Kidney (tissue), 14 donors: Measurements from ENCODE around the gene PTEN. TPM values are rescaled to one million over a fixed set of nuclear protein-coding genes. Genes with fewer than 3 reads are reported as not detected.
"Not testable (repeated sequence)": the region's sequence is repeated elsewhere in the genome, so short reads cannot be mapped to it uniquely, and the experiment has no call there.

Source experiments
- DNase-seq, 5 donors: peaks; one replicate each; pipeline ENCODE4 v3.0.0-alpha.2; 2013 to 2020
- FAIRE-seq: peaks from 2 replicates; lab custom pipeline; 2012; peaks lifted over from hg19 to GRCh38; lab: Jason Lieb, UNC
- H3K27ac ChIP-seq, 2 donors: one replicate each; pipeline ENCODE4 v1.7.0; 2013; ENCODE audit warnings: low read depth in 2 of 2, low read length in 2 of 2, inconsistent platforms in 1 of 2
- H3K27me3 ChIP-seq: one replicate; pipeline ENCODE4 v1.7.1; 2013; ENCODE audit warnings: low read length, inconsistent platforms; ENCODE audit not compliant: control insufficient read depth, insufficient read depth
- H3K36me3 ChIP-seq, 3 donors: one replicate each; pipeline versions ENCODE4 v1.7.0 to v1.7.1; 2013; ENCODE audit warnings: low read length in 3 of 3, control low read depth in 1 of 3, inconsistent platforms in 1 of 3; ENCODE audit not compliant: insufficient read depth in 3 of 3, control insufficient read depth in 2 of 3
- H3K4me1 ChIP-seq, 3 donors: one replicate each; pipeline versions ENCODE4 v1.7.0 to v1.7.1; 2013; ENCODE audit warnings: low read length in 3 of 3, inconsistent platforms in 1 of 3, low read depth in 1 of 3; ENCODE audit not compliant: control insufficient read depth in 2 of 3, insufficient read depth in 2 of 3
- H3K4me3 ChIP-seq, 3 donors: one replicate each; pipeline versions ENCODE4 v1.7.0 to v1.8.1; 2013; ENCODE audit warnings: low read length in 3 of 3, control low read depth in 1 of 3, inconsistent platforms in 1 of 3
- H3K9ac ChIP-seq, 3 donors: one replicate each; pipeline versions ENCODE4 v1.7.0 to v1.7.1; 2013; ENCODE audit warnings: low read length in 3 of 3, control low read depth in 1 of 3, inconsistent platforms in 1 of 3
- H3K9me3 ChIP-seq, 3 donors: one replicate each; pipeline versions ENCODE4 v1.7.0 to v1.7.1; 2013; ENCODE audit warnings: low read length in 3 of 3, control low read depth in 1 of 3, inconsistent platforms in 1 of 3; ENCODE audit not compliant: control insufficient read depth in 2 of 3, insufficient read depth in 1 of 3
- intact Hi-C: fragments of 100-400 bp; cut with DNase I; formaldehyde crosslinking; loops from one replicate; pipeline ENCODE4 v1.11.1; 2022
- polyA plus RNA-seq: library from polyadenylated mRNA; stranded (reverse); fragments of 350-450 nt; fragmentation: Illumina TruSeq; extraction: RNeasy Lipid Tissue Mini Kit (QIAGEN cat#74804); gene quantifications from one replicate; pipeline ENCODE4 v1.2.3, GENCODE V29; 2014; ENCODE audit warnings: low read depth, low replicate concordance; ENCODE audit not compliant: insufficient read depth
- total RNA-seq: library from RNA; stranded (reverse); fragmentation: NEBNext Ultra II Directional; extraction: Animal tissue kit (Norgen Biotek cat#: 25700); gene quantifications from one replicate; pipeline ENCODE4 v1.2.1, GENCODE V29; 2021
- TF ChIP-seq, protein P1 (sequence below): IDR thresholded peaks from 3 replicates; pipeline ENCODE4 v1.5.1; 2012; ENCODE audit warnings: mild to moderate bottlenecking, moderate library complexity, borderline replicate concordance; ENCODE audit not compliant: insufficient read depth; ENCODE audit errors: extremely low read depth
- donor health status: control.
- donor health status: control.
- donor health status: control.
- donor health status: control.
- donor health status: control.
- donor health status: DM: yes; HTN: yes; CAD: no.
- donor health status: Normal renal cell carcinoma (clear cell type).

Gene PTEN
- total and polyA plus RNA-seq, 2 donors from 2014 or later: 22.3 to 154 TPM

DNA sequence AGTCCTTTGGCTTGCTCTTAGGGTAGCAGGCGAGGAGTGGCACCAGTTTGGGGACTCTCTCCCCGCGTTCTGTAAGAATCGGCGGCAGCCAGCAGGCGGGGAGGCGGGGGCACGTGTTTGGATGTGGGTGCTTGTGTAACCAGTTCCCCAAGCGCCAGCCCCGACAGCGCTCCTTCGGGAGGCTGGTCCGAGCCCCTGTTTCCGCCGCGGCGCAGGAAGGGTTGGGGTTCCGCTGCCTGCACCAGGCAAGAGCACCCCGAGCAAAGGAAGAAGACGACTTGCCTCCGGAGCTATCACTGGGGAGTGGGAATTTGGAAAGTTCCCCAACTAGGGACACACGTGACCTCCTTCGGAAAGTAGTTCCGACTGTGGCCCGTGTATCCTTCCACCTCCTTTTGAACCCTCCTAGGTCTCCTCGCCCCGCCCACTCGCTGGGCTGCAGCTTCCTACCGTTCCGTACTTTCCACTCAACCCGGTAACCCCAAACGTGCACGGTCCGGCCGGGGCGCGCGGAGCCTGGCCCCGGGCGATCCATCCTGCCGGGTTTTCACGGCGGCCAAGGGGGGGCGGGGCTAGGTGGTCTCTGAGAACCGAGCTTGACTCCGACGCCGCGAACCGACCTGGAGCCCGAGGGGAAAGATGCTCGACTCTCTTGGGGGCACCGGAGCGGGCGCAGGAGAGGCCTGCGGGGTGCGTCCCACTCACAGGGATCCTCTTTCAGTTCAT is 1.3 kb upstream of the PTEN start:
- peak overlapping the region; percentile 88 to 97 (median 93) for H3K4me3 ChIP-seq
- H3K36me3 ChIP-seq: no peaks in the 10 kb centered on the region
- TF ChIP-seq, protein P1, sequence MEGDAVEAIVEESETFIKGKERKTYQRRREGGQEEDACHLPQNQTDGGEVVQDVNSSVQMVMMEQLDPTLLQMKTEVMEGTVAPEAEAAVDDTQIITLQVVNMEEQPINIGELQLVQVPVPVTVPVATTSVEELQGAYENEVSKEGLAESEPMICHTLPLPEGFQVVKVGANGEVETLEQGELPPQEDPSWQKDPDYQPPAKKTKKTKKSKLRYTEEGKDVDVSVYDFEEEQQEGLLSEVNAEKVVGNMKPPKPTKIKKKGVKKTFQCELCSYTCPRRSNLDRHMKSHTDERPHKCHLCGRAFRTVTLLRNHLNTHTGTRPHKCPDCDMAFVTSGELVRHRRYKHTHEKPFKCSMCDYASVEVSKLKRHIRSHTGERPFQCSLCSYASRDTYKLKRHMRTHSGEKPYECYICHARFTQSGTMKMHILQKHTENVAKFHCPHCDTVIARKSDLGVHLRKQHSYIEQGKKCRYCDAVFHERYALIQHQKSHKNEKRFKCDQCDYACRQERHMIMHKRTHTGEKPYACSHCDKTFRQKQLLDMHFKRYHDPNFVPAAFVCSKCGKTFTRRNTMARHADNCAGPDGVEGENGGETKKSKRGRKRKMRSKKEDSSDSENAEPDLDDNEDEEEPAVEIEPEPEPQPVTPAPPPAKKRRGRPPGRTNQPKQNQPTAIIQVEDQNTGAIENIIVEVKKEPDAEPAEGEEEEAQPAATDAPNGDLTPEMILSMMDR: no peak
- H3K9me3 ChIP-seq: no peaks in the 10 kb centered on the region
- DNase-seq (peak; percentile 98 to 99 (median 99)), FAIRE-seq (no peak)
- H3K4me1 ChIP-seq: peaks cover 0 to 11% (median 6%) of the 10 kb centered on the region in 3 donors
- no peaks in the 10 kb centered on the region for H3K27me3 ChIP-seq
- peak overlapping the region; percentile 96 for H3K27ac ChIP-seq
- peak overlapping the region; percentile 75 to 92 (median 83) for H3K9ac ChIP-seq
- intact Hi-C loops: no loop called here

DNA sequence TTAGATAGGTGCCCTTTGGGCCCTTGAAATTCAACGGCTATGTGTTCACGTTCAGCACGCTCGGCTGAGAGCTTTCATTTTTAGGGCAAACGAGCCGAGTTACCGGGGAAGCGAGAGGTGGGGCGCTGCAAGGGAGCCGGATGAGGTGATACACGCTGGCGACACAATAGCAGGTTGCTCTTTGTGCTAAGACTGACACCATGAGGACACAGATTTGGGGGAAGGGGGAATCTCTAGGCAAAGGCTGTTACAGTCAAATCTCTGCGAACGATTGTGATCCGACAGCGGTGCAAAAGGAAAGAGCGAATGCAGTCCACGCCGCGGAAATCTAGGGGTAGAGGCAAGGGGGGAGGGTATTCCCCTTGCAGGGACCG is 759 bp upstream of the PTEN start:
- H3K9me3 ChIP-seq: no peaks in the 10 kb centered on the region
- peak overlapping the region; percentile 88 to 97 (median 93) for H3K4me3 ChIP-seq
- no peak for DNase-seq
- intact Hi-C loops: no loop called here
- peak overlapping the region; percentile 92 to 96 for H3K27ac ChIP-seq
- H3K9ac ChIP-seq: peak overlapping the region; percentile 69 to 92 (median 83)
- TF ChIP-seq, protein P1: no peak
- H3K4me1 ChIP-seq: peaks cover 0 to 11% (median 6%) of the 10 kb centered on the region in 3 donors
- FAIRE-seq: no peak
- no peaks in the 10 kb centered on the region for H3K27me3 ChIP-seq
- no peaks in the 10 kb centered on the region for H3K36me3 ChIP-seq

DNA sequence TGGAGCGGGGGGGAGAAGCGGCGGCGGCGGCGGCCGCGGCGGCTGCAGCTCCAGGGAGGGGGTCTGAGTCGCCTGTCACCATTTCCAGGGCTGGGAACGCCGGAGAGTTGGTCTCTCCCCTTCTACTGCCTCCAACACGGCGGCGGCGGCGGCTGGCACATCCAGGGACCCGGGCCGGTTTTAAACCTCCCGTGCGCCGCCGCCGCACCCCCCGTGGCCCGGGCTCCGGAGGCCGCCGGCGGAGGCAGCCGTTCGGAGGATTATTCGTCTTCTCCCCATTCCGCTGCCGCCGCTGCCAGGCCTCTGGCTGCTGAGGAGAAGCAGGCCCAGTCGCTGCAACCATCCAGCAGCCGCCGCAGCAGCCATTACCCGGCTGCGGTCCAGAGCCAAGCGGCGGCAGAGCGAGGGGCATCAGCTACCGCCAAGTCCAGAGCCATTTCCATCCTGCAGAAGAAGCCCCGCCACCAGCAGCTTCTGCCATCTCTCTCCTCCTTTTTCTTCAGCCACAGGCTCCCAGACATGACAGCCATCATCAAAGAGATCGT is 598 bp downstream of the PTEN start:
- H3K4me3 ChIP-seq: peak overlapping the region; percentile 97 to 99 (median 97)
- H3K4me1 ChIP-seq: peaks cover 0 to 11% (median 6%) of the 10 kb centered on the region in 3 donors
- FAIRE-seq, H3K9me3 ChIP-seq, H3K27me3 ChIP-seq, intact Hi-C loops, H3K36me3 ChIP-seq: not testable (repeated sequence)
- peak in 3 of 5 donors; percentile 55 to 81 (median 65) for DNase-seq
- H3K9ac ChIP-seq: peak overlapping the region; percentile 77 to 94 (median 87)
- peak overlapping the region; percentile 92 to 96 for H3K27ac ChIP-seq

DNA sequence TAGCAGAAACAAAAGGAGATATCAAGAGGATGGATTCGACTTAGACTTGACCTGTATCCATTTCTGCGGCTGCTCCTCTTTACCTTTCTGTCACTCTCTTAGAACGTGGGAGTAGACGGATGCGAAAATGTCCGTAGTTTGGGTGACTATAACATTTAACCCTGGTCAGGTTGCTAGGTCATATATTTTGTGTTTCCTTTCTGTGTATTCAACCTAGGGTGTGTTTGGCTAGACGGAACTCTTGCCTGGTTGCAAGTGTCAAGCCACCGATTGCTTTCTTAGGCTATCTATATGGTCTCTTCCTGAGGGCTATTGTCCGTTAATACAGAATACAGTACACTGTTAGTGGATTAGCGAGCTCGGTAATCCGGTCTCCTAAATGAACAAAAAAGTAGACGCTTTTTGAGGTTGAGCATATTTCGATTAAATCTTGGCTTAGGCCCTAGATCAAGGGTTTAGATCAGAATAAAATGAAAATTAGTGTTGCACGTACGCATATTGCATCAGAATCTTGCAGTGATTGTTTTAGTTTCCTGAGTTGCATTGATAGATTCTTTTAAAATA is 1.2 kb downstream of the PTEN start:
- intact Hi-C loops: no loop called here
- Histone ChIP-seq H3K4me3 (peak overlapping the region; percentile 97 to 99 (median 97)), H3K27me3 (no peaks in the 10 kb centered on the region), H3K4me1 (peaks cover 0 to 11% (median 6%) of the 10 kb centered on the region in 3 donors), H3K9ac (peak overlapping the region; percentile 77 to 94 (median 87)), H3K36me3 (no peaks in the 10 kb centered on the region), H3K27ac (peak overlapping the region; percentile 85 to 92), H3K9me3 (no peaks in the 10 kb centered on the region)
- DNase-seq: peak in 2 of 5 donors; percentile 65 to 73
- TF ChIP-seq, protein P1: no peak
- no peak for FAIRE-seq
